HepG2 (cell line): Measurements from ENCODE around the gene DHX30. TPM values are rescaled to one million over a fixed set of nuclear protein-coding genes. Genes with fewer than 3 reads are reported as not detected.

Experiments used
- FOXM1 ChIP-seq: sonication (generic); formaldehyde crosslinking; IDR thresholded peaks from 2 replicates; pipeline ENCODE4 v1.5.0; 2020; ENCODE audit warnings: missing genetic modification reagents
- KLF16 ChIP-seq, 2 experiments: sonication (generic) in 1 of 2; formaldehyde crosslinking in 1 of 2; IDR thresholded peaks; 2 replicates each; pipeline versions ENCODE4 v1.6.1 to v1.8.0; 2016 to 2023; ENCODE audit warnings: missing genetic modification reagents in 2 of 2, missing compliant biosample characterization in 1 of 2
- KMT2A ChIP-seq: sonication (generic); formaldehyde crosslinking; IDR thresholded peaks from 2 replicates; pipeline ENCODE4 v1.4.0; 2020; ENCODE audit warnings: missing genetic modification reagents
- NKX3-1 ChIP-seq: sonication (generic); formaldehyde crosslinking; IDR thresholded peaks from 2 replicates; pipeline ENCODE4 v1.5.0; 2020; ENCODE audit warnings: missing genetic modification reagents
- REL ChIP-seq: sonication (generic); formaldehyde crosslinking; conservative IDR thresholded peaks from 2 replicates; pipeline ENCODE4 v1.8.0; 2022; ENCODE audit warnings: mild to moderate bottlenecking, missing genetic modification reagents, moderate library complexity
- REPIN1 ChIP-seq: sonication (generic); formaldehyde crosslinking; IDR thresholded peaks from 2 replicates; pipeline ENCODE4 v1.8.0; 2022; ENCODE audit warnings: missing genetic modification reagents, low read depth, mild to moderate bottlenecking, borderline replicate concordance
- RXRA ChIP-seq: sonication (generic); formaldehyde crosslinking; IDR thresholded peaks from 2 replicates; pipeline ENCODE4 v1.5.1; 2020; ENCODE audit warnings: missing genetic modification reagents
- SCMH1 ChIP-seq: sonication (generic); formaldehyde crosslinking; IDR thresholded peaks from 2 replicates; pipeline ENCODE4 v1.9.0; 2021; ENCODE audit warnings: missing genetic modification reagents, mild to moderate bottlenecking, borderline replicate concordance
- SP2 ChIP-seq: sonication (generic); formaldehyde crosslinking; IDR thresholded peaks from 2 replicates; pipeline ENCODE4 v1.5.1; 2020; ENCODE audit warnings: mild to moderate bottlenecking, missing genetic modification reagents
- TP53 ChIP-seq: sonication (generic); formaldehyde crosslinking; conservative IDR thresholded peaks from 2 replicates; pipeline ENCODE4 v1.4.0; 2020; ENCODE audit warnings: missing genetic modification reagents
- ZBTB8A ChIP-seq: sonication (generic); formaldehyde crosslinking; IDR thresholded peaks from 2 replicates; pipeline ENCODE4 v1.4.0; 2020; ENCODE audit warnings: mild to moderate bottlenecking, low read depth, missing genetic modification reagents, borderline replicate concordance
- ZKSCAN8 ChIP-seq: IDR thresholded peaks from 2 replicates; pipeline ENCODE4 v1.6.1; 2016; ENCODE audit warnings: borderline replicate concordance, missing genetic modification reagents, missing compliant biosample characterization
- ZNF253 ChIP-seq: sonication (generic); formaldehyde crosslinking; IDR thresholded peaks from 2 replicates; pipeline ENCODE4 v1.8.0; 2022; ENCODE audit warnings: mild to moderate bottlenecking, missing genetic modification reagents, borderline replicate concordance
- ZNF441 ChIP-seq: sonication (generic); formaldehyde crosslinking; IDR thresholded peaks from 2 replicates; pipeline ENCODE4 v1.7.0; 2021; ENCODE audit warnings: missing genetic modification reagents, borderline replicate concordance
- ZNF674 ChIP-seq: sonication (generic); formaldehyde crosslinking; IDR thresholded peaks from 2 replicates; pipeline ENCODE4 v1.5.0; 2020; ENCODE audit warnings: low read depth, mild to moderate bottlenecking, missing genetic modification reagents
- ZNF749 ChIP-seq: sonication (generic); formaldehyde crosslinking; IDR thresholded peaks from 2 replicates; pipeline ENCODE4 v1.8.0; 2022; ENCODE audit warnings: mild to moderate bottlenecking, missing genetic modification reagents, moderate library complexity, borderline replicate concordance
- ZNF782 ChIP-seq: sonication (generic); formaldehyde crosslinking; IDR thresholded peaks from 2 replicates; pipeline ENCODE4 v1.4.0; 2020; ENCODE audit warnings: missing genetic modification reagents, mild to moderate bottlenecking, borderline replicate concordance
- polyA plus RNA-seq, 8 experiments: library from polyadenylated mRNA; depleted of rRNA in 3 of 8; stranded (reverse) in 7 of 8; unstranded in 1 of 8; fragments of >200 nt; fragmentation: Illumina TruSeq in 4 of 8; extraction: Trizol in 4 of 8; gene quantifications; 2 replicates each; pipeline versions ENCODE4 v1.2.1 to v1.2.3, GENCODE V29; 2011 to 2016; ENCODE audit warnings: low read depth in 4 of 8, missing spikeins in 1 of 8, mixed read lengths in 1 of 8; ENCODE audit not compliant: insufficient read depth in 1 of 8
- total RNA-seq, 5 experiments: library from RNA; depleted of rRNA; stranded (reverse); fragments of >200 nt; fragmentation: Illumina TruSeq; extraction: Trizol; gene quantifications; 2 replicates each; pipeline ENCODE4 v1.2.3, GENCODE V29; 2016; ENCODE audit warnings: low read depth in 1 of 5
- TF ChIP-seq, protein P1 (sequence below): sonication (generic); formaldehyde crosslinking; IDR thresholded peaks from 2 replicates; pipeline ENCODE4 v1.8.0; 2022; ENCODE audit warnings: mild to moderate bottlenecking, missing genetic modification reagents, moderate library complexity
- TF ChIP-seq, protein P2 (sequence below): sonication (generic); formaldehyde crosslinking; IDR thresholded peaks from 2 replicates; pipeline ENCODE4 v1.4.0; 2020; ENCODE audit warnings: missing genetic modification reagents, mild to moderate bottlenecking, borderline replicate concordance
- TF ChIP-seq, protein P3 (sequence below): sonication (generic); formaldehyde crosslinking; IDR thresholded peaks from 2 replicates; pipeline ENCODE4 v1.4.0; 2020; ENCODE audit warnings: missing genetic modification reagents
- TF ChIP-seq, protein P4 (sequence below): sonication (generic); formaldehyde crosslinking; IDR thresholded peaks from 2 replicates; pipeline ENCODE4 v1.9.0; 2022; ENCODE audit warnings: missing genetic modification reagents, mild to moderate bottlenecking, borderline replicate concordance

DHX30 gene
- total and polyA plus RNA-seq, 2 of the 13 experiments (the other 11 are each of a cell fraction or from before 2014, with no cell fraction given) = 30.6 to 59.4 TPM

DNA sequence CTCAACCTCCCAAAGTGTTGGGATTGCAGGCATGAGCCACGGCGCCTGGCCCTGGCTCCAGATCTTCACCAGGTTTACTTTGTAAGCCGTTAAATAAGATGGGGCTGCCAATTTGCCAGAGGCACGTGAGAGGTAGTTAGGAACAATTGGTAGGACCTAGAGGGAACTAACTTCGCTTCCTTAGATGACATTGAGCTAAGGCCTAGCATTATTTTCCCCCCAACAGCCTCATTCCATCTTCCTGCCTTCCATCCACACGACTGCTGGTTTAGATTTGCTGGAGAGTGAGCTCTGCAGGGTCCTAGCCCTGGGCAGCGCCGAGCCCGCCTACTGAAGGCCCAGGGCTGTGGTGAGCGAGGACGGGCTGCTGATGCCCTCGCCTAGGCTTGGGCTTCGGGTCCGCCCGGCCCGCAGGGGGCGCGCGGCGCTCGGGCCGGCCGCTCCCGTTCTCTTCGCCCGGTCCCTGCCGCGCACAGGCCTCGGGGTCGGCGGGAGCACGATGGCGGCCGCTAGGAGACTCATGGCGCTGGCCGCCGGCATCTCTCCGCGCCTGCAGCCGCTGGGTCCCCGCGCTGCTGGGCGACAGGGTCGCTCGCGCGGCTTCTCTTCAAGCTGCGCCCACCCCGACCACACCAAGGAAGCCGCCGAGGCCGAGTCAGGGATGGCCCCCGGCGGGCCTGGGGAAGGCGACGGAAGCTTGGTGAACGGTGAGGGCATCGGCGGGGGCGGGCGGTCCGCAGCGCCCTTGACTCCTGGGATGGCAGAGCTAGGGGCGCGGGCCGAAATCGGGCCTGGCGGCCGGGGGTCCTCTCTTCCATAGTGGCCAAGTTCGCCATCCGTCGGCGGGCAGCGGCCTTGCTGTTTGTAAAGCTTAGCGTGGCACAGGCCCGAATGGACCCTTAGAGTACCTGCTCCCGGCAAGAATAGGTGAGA, 21.9 kb downstream of the DHX30 start (continued):
- no peak for TF ChIP-seq REL (CRISPR knock-in tag)
- TF ChIP-seq, protein P1, sequence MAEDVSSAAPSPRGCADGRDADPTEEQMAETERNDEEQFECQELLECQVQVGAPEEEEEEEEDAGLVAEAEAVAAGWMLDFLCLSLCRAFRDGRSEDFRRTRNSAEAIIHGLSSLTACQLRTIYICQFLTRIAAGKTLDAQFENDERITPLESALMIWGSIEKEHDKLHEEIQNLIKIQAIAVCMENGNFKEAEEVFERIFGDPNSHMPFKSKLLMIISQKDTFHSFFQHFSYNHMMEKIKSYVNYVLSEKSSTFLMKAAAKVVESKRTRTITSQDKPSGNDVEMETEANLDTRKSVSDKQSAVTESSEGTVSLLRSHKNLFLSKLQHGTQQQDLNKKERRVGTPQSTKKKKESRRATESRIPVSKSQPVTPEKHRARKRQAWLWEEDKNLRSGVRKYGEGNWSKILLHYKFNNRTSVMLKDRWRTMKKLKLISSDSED (CRISPR knock-in tag) = 0 out of 2 replicates have a peak, but pooled peaks have one; percentile 60
- TF ChIP-seq, protein P2, sequence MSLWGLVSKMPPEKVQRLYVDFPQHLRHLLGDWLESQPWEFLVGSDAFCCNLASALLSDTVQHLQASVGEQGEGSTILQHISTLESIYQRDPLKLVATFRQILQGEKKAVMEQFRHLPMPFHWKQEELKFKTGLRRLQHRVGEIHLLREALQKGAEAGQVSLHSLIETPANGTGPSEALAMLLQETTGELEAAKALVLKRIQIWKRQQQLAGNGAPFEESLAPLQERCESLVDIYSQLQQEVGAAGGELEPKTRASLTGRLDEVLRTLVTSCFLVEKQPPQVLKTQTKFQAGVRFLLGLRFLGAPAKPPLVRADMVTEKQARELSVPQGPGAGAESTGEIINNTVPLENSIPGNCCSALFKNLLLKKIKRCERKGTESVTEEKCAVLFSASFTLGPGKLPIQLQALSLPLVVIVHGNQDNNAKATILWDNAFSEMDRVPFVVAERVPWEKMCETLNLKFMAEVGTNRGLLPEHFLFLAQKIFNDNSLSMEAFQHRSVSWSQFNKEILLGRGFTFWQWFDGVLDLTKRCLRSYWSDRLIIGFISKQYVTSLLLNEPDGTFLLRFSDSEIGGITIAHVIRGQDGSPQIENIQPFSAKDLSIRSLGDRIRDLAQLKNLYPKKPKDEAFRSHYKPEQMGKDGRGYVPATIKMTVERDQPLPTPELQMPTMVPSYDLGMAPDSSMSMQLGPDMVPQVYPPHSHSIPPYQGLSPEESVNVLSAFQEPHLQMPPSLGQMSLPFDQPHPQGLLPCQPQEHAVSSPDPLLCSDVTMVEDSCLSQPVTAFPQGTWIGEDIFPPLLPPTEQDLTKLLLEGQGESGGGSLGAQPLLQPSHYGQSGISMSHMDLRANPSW (CRISPR knock-in tag) = no peak
- no peak for TF ChIP-seq ZNF674 (CRISPR knock-in tag)
- TF ChIP-seq SP2 = no peak
- TF ChIP-seq KLF16 (CRISPR knock-in tag; IDR thresholded peaks at IDR 0.05) = peak in 1 of 2 experiments; percentile 46; a peak in 1 of 4 replicates
- TF ChIP-seq ZKSCAN8 (CRISPR knock-in tag) = 0 out of 2 replicates have a peak, but pooled peaks have one; percentile 23
- peak; percentile 67; the same call in 1 of the 2 replicates for TF ChIP-seq REPIN1
- TF ChIP-seq FOXM1 (CRISPR knock-in tag) = no peak
- TF ChIP-seq RXRA (CRISPR knock-in tag) = peak; percentile 49; the same call in 1 of the 2 replicates
- TF ChIP-seq, protein P3, sequence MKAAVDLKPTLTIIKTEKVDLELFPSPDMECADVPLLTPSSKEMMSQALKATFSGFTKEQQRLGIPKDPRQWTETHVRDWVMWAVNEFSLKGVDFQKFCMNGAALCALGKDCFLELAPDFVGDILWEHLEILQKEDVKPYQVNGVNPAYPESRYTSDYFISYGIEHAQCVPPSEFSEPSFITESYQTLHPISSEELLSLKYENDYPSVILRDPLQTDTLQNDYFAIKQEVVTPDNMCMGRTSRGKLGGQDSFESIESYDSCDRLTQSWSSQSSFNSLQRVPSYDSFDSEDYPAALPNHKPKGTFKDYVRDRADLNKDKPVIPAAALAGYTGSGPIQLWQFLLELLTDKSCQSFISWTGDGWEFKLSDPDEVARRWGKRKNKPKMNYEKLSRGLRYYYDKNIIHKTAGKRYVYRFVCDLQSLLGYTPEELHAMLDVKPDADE = no peak
- no peak for TF ChIP-seq TP53
- no peak for TF ChIP-seq ZBTB8A (CRISPR knock-in tag)
- TF ChIP-seq ZNF782 = no peak
- TF ChIP-seq NKX3-1 (CRISPR knock-in tag) = peak; percentile 40; the same call in 1 of the 2 replicates
- peak; percentile 97 for TF ChIP-seq ZNF749 (CRISPR knock-in tag)
- no peak; the same call in 1 of the 2 replicates for TF ChIP-seq ZNF441 (CRISPR knock-in tag)
- peak; percentile 90 for TF ChIP-seq ZNF253
- TF ChIP-seq KMT2A = peak; percentile 77
- no peak for TF ChIP-seq SCMH1
- TF ChIP-seq, protein P4, sequence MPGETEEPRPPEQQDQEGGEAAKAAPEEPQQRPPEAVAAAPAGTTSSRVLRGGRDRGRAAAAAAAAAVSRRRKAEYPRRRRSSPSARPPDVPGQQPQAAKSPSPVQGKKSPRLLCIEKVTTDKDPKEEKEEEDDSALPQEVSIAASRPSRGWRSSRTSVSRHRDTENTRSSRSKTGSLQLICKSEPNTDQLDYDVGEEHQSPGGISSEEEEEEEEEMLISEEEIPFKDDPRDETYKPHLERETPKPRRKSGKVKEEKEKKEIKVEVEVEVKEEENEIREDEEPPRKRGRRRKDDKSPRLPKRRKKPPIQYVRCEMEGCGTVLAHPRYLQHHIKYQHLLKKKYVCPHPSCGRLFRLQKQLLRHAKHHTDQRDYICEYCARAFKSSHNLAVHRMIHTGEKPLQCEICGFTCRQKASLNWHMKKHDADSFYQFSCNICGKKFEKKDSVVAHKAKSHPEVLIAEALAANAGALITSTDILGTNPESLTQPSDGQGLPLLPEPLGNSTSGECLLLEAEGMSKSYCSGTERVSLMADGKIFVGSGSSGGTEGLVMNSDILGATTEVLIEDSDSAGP (CRISPR knock-in tag) = peak; percentile 64
